Thoracic aorta (tissue), 2 donors: ENCODE data around the gene RBBP4. TPM values are rescaled to one million over a fixed set of nuclear protein-coding genes. Genes with fewer than 3 reads are reported as not detected.
"Not testable (repeated sequence)": the region's sequence is repeated elsewhere in the genome, so short reads cannot be mapped to it uniquely, and the experiment has no call there.

Experiments
- ATAC-seq: fragments of 150-250 bp; one replicate; pipeline ENCODE4 v1.8.0; 2017; ENCODE audit warnings: low read depth; ENCODE audit not compliant: insufficient number of reproducible peaks, low FRiP score
- DNase-seq: peaks from one replicate; pipeline ENCODE4 v3.0.0-alpha.2; 2020; ENCODE audit warnings: low spot score
- H3K27ac ChIP-seq, 2 donors: fragments of 200-600 bp; sonication (generic); 1 replicate in 1 of 2; 2 replicates in 1 of 2; pipeline ENCODE4 v1.5.1; 2016; ENCODE audit warnings: mild to moderate bottlenecking in 2 of 2, moderate library complexity in 2 of 2
- H3K27me3 ChIP-seq: fragments of 200-600 bp; sonication (generic); replicated peaks from 2 replicates; pipeline ENCODE4 v1.6.0; 2016; ENCODE audit warnings: mild to moderate bottlenecking; ENCODE audit not compliant: insufficient read depth
- H3K36me3 ChIP-seq: fragments of 200-600 bp; sonication (generic); one replicate; pipeline ENCODE4 v1.5.1; 2016
- H3K4me1 ChIP-seq, 2 donors: fragments of 200-600 bp; sonication (generic); 1 replicate in 1 of 2; 2 replicates in 1 of 2; pipeline versions ENCODE4 v1.5.1 to v1.6.0; 2016; ENCODE audit warnings: low read depth in 2 of 2, mild to moderate bottlenecking in 1 of 2; ENCODE audit not compliant: control insufficient read depth in 1 of 2
- H3K4me3 ChIP-seq: fragments of 200-600 bp; sonication (generic); 2 replicates; pipeline ENCODE4 v1.5.1; 2016; ENCODE audit warnings: mild to moderate bottlenecking
- H3K9me3 ChIP-seq: fragments of 200-600 bp; sonication (generic); 2 replicates; pipeline ENCODE4 v1.5.1; 2016
- CTCF ChIP-seq: fragments of 200-600 bp; sonication (generic); IDR thresholded peaks from one replicate; pipeline ENCODE4 v1.5.1; 2019; ENCODE audit warnings: antibody characterized with exemption
- total RNA-seq, 2 donors: library from RNA; depleted of rRNA; stranded (reverse); fragments of >200 nt; gene quantifications; one replicate each; pipeline versions ENCODE4 v1.1.0 to v1.2.3, GENCODE V29; 2016

Gene RBBP4
- total RNA-seq, 2 donors from 2014 or later = 66.9 to 80.8 TPM

GRCh38 chr1:32696041-32696440 lies 45.0 kb downstream of the RBBP4 start:
- Histone ChIP-seq H3K9me3 (no peaks in the 10 kb centered on the region), H3K36me3 (peaks cover 21% of the 10 kb centered on the region), H3K27ac (peak overlapping the region; percentile 87 to 93), H3K4me1 (peaks cover 18 to 61% of the 10 kb centered on the region in 2 donors), H3K27me3 (no peaks in the 10 kb centered on the region), H3K4me3 (no peak overlapping the region)
- no peak for DNase-seq
- TF ChIP-seq CTCF = no peak
- ATAC-seq = no peak

GRCh38 chr1:32696996-32697395 lies 46.0 kb downstream of the RBBP4 start:
- Histone ChIP-seq H3K4me1 (peaks cover 18 to 67% of the 10 kb centered on the region in 2 donors), H3K36me3 (peaks cover 17% of the 10 kb centered on the region)
- ATAC-seq, H3K9me3 ChIP-seq, H3K4me3 ChIP-seq, DNase-seq, H3K27ac ChIP-seq, H3K27me3 ChIP-seq: not testable (repeated sequence)

- Histone ChIP-seq H3K9me3 (no peaks in the 10 kb centered on the region), H3K36me3 (peaks cover 3% of the 10 kb centered on the region), H3K27ac (peak overlapping the region; percentile 99), H3K27me3 (no peaks in the 10 kb centered on the region), H3K4me3 (peak overlapping the region; percentile 86), H3K4me1 (peaks cover 11 to 61% of the 10 kb centered on the region in 2 donors)
- TF ChIP-seq CTCF = no peak
- ATAC-seq (no peak), DNase-seq (no peak)
Measured at GRCh38 chr1:32701421-32701911, 50.5 kb downstream of the RBBP4 start.

- peaks cover 11 to 67% of the 10 kb centered on the region in 2 donors for H3K4me1 ChIP-seq
- no peak for DNase-seq
- no peak for ATAC-seq
Measured at GRCh38 chr1:32701951-32702598, 51.1 kb downstream of the RBBP4 start.

GRCh38 chr1:32702599-32703478 lies 51.8 kb downstream of the RBBP4 start, which contains the start of gene SYNC:
SYNC (minus strand) TSS chr1:32702770; CDS start chr1:32702660, 110 bp downstream.
- H3K4me1 ChIP-seq = peaks cover 11 to 69% of the 10 kb centered on the region in 2 donors
- H3K36me3 ChIP-seq = no peaks in the 10 kb centered on the region
- DNase-seq = peak; percentile 38
- peak within 1 kb of the TSS; percentile 86 for H3K4me3 ChIP-seq
- H3K9me3 ChIP-seq = no peaks in the 10 kb centered on the region
- no peak for TF ChIP-seq CTCF
- H3K27ac ChIP-seq = peak within 1 kb of the TSS; percentile 99
- no peaks in the 10 kb centered on the region for H3K27me3 ChIP-seq
- peak; percentile 48 for ATAC-seq

More at GRCh38 chr1:32701951-32702598, 51.1 kb downstream of the RBBP4 start:
- H3K36me3 ChIP-seq = no peaks in the 10 kb centered on the region
- H3K4me3 ChIP-seq = peak overlapping the region; percentile 86
- H3K27ac ChIP-seq = peak overlapping the region; percentile 99
- H3K9me3 ChIP-seq = no peaks in the 10 kb centered on the region
- H3K27me3 ChIP-seq = no peaks in the 10 kb centered on the region
- no peak for TF ChIP-seq CTCF
